Natural killer cell treated with Interleukin-12 subunit alpha and Interleukin-12 subunit beta and Interleukin-15 and Interleukin-18, amount 100 ng/mL, for 72 hours (primary cell): ENCODE data around the gene RANGRF. TPM values are rescaled to one million over a fixed set of nuclear protein-coding genes. Genes with fewer than 3 reads are reported as not detected.

ENCODE experiments used
- ATAC-seq, 2 donors: fragments of 150-1000 bp; cut with Tn5 transposase in 1 of 2; sonication (Bioruptor Pico), chemical (Tn5 transposase) in 1 of 2; 2 replicates each; pipeline ENCODE4 v1.10.0; 2021
- DNase-seq: peaks from one replicate; pipeline ENCODE4 v3.0.0; 2022; ENCODE audit warnings: low spot score
- H3K27ac Mint-ChIP-seq, 2 donors: 1 replicate in 1 of 2; 2 replicates in 1 of 2; pipeline ENCODE4 v1.8.0; 2022; ENCODE audit warnings: mixed read lengths in 2 of 2, mild to moderate bottlenecking in 1 of 2, moderate library complexity in 1 of 2
- H3K27me3 Mint-ChIP-seq, 2 donors: 1 replicate in 1 of 2; 2 replicates in 1 of 2; pipeline ENCODE4 v1.8.0; 2022; ENCODE audit warnings: mixed read lengths in 2 of 2
- H3K36me3 Mint-ChIP-seq: one replicate; pipeline ENCODE4 v1.8.0; 2022; ENCODE audit warnings: mixed read lengths
- H3K4me1 Mint-ChIP-seq, 2 donors: 1 replicate in 1 of 2; 2 replicates in 1 of 2; pipeline ENCODE4 v1.8.0; 2022; ENCODE audit warnings: low read depth in 2 of 2, mixed read lengths in 2 of 2, mild to moderate bottlenecking in 1 of 2
- H3K4me3 Mint-ChIP-seq: one replicate; pipeline ENCODE4 v1.8.0; 2022; ENCODE audit warnings: mixed read lengths
- H3K9me3 Mint-ChIP-seq: 2 replicates; pipeline ENCODE4 v1.8.0; 2022; ENCODE audit warnings: mixed read lengths
- total RNA-seq, 2 donors: library from RNA; stranded (reverse); gene quantifications; one replicate each; pipeline ENCODE4 v1.2.3, GENCODE V29; 2022

Gene RANGRF
- total RNA-seq, 2 donors from 2014 or later, result 46.9 to 62.8 TPM

- H3K36me3 Mint-ChIP-seq, result no peaks in the 10 kb centered on the region
- no peak overlapping the region for H3K4me3 Mint-ChIP-seq
- peaks cover 16 to 18% of the 10 kb centered on the region in 2 donors for H3K4me1 Mint-ChIP-seq
These were observed 2.9 kb upstream of the RANGRF start for GRCh38 chr17:8285270-8286181.

GRCh38 chr17:8287651-8288335 lies 677 bp upstream of the RANGRF start:
- peak overlapping the region; percentile 96 for H3K4me3 Mint-ChIP-seq
- no peak for ATAC-seq
- H3K27me3 Mint-ChIP-seq, result no peaks in the 10 kb centered on the region
- peak overlapping the region; percentile 92 to 95 for H3K27ac Mint-ChIP-seq
- H3K36me3 Mint-ChIP-seq, result no peaks in the 10 kb centered on the region
- no peaks in the 10 kb centered on the region for H3K9me3 Mint-ChIP-seq
- peaks cover 20 to 25% of the 10 kb centered on the region in 2 donors for H3K4me1 Mint-ChIP-seq
- no peak for DNase-seq

More at GRCh38 chr17:8285270-8286181, 2.9 kb upstream of the RANGRF start:
- Mint-ChIP-seq H3K27me3 (no peaks in the 10 kb centered on the region), H3K27ac (no peak overlapping the region), H3K9me3 (no peaks in the 10 kb centered on the region)
- ATAC-seq (no peak), DNase-seq (no peak)

DNA sequence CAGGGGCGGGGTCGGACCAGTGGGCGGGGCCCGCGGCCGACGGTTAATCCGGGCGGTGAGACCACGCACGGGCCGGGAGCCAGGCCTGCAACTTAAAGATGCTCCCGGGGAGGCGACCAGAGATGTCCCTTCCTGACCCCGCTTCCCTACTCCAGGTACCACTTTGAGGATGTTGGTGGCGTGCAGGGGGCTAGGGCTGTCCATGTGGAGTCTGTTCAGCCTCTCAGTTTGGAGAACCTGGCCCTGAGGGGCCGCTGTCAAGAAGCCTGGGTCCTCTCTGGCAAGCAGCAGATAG lies 580 bp downstream of the RANGRF start:
- Mint-ChIP-seq H3K27me3 (no peaks in the 10 kb centered on the region), H3K4me1 (peaks cover 26 to 30% of the 10 kb centered on the region in 2 donors), H3K4me3 (peak overlapping the region; percentile 96), H3K27ac (peak overlapping the region; percentile 92 to 95), H3K36me3 (no peaks in the 10 kb centered on the region), H3K9me3 (no peaks in the 10 kb centered on the region)
- no peak for ATAC-seq
- no peak for DNase-seq

GRCh38 chr17:8290043-8290442 lies 1.6 kb downstream of the RANGRF start:
- Mint-ChIP-seq H3K27ac (peak overlapping the region in 1 of 2 donors; percentile 34), H3K4me1 (peaks cover 34 to 36% of the 10 kb centered on the region in 2 donors)

GRCh38 chr17:8292639-8293395 lies 4.3 kb downstream of the RANGRF start:
- DNase-seq (no peak), ATAC-seq (no peak)
- Mint-ChIP-seq H3K4me3 (no peak overlapping the region), H3K27ac (peak overlapping the region in 1 of 2 donors; percentile 10), H3K36me3 (no peaks in the 10 kb centered on the region), H3K9me3 (no peaks in the 10 kb centered on the region), H3K4me1 (peaks cover 30 to 37% of the 10 kb centered on the region in 2 donors), H3K27me3 (no peaks in the 10 kb centered on the region)

More at GRCh38 chr17:8290043-8290442, 1.6 kb downstream of the RANGRF start:
- DNase-seq (no peak), ATAC-seq (no peak)
- H3K9me3 Mint-ChIP-seq, result no peaks in the 10 kb centered on the region
- no peaks in the 10 kb centered on the region for H3K27me3 Mint-ChIP-seq
- no peaks in the 10 kb centered on the region for H3K36me3 Mint-ChIP-seq
- peak overlapping the region; percentile 96 for H3K4me3 Mint-ChIP-seq

- Mint-ChIP-seq H3K9me3 (no peaks in the 10 kb centered on the region), H3K27me3 (no peaks in the 10 kb centered on the region), H3K27ac (peak overlapping the region; percentile 83 to 85), H3K4me1 (peaks cover 27 to 31% of the 10 kb centered on the region in 2 donors), H3K36me3 (no peaks in the 10 kb centered on the region), H3K4me3 (peak overlapping the region; percentile 95)
- ATAC-seq (no peak), DNase-seq (no peak)
These were observed 5.9 kb downstream of the RANGRF start for GRCh38 chr17:8294361-8294760.

DNA sequence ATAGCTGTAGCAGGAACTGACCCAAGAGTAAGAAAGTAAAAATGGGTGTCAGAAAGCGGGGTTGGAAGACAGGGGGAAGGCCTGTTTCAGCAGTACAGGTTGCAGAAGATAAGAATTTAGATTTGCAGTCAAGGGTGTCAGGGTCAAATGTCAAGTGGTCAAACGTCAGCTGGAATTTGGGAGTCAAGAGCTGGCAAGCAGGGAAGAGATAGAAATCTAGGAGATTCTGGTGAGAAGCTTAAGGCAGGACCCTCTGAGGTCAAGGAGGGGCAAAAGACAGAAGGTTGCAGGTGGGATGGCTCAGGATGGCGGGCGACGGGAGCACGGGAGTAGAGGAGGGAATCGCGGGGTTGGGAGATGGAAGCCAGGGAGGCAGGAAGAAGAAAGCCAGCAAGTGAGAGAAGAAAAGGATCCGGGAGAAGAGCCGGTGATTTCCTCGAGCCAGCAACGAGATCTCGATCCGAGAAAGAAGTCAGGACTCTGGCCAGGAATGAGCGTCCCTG lies 6.4 kb downstream of the RANGRF start:
- ATAC-seq (no peak), DNase-seq (no peak)
- Mint-ChIP-seq H3K36me3 (no peaks in the 10 kb centered on the region), H3K4me1 (peaks cover 25 to 29% of the 10 kb centered on the region in 2 donors), H3K9me3 (no peaks in the 10 kb centered on the region), H3K27ac (peak overlapping the region; percentile 83 to 85), H3K27me3 (no peaks in the 10 kb centered on the region), H3K4me3 (peak overlapping the region; percentile 95)

DNA sequence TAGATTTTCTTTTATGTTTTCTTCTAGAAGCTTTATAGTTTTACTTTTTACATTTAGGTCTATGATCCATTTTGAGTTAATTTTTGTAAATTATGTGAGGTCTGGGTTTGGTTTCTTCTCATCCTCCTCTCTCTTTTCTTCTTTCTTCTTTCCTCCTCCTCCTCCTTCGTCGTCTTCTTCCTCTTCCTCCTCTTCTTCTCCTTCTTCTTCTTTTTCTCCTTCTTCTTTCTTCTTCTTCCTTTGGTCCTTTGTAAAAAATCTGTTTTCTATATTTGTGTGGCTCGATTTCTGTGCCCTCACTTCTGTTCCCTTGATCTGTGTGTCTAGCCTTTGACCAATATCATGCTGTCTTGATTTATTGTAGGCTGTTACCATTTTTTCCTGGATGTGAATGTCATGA lies 11.8 kb downstream of the RANGRF start:
- ATAC-seq (no peak), DNase-seq (no peak)
- Mint-ChIP-seq H3K36me3 (no peaks in the 10 kb centered on the region), H3K4me3 (no peak overlapping the region), H3K27me3 (peaks cover 0 to 2% of the 10 kb centered on the region in 2 donors), H3K27ac (no peak overlapping the region), H3K9me3 (no peaks in the 10 kb centered on the region), H3K4me1 (peaks cover 6 to 7% of the 10 kb centered on the region in 2 donors)

DNA sequence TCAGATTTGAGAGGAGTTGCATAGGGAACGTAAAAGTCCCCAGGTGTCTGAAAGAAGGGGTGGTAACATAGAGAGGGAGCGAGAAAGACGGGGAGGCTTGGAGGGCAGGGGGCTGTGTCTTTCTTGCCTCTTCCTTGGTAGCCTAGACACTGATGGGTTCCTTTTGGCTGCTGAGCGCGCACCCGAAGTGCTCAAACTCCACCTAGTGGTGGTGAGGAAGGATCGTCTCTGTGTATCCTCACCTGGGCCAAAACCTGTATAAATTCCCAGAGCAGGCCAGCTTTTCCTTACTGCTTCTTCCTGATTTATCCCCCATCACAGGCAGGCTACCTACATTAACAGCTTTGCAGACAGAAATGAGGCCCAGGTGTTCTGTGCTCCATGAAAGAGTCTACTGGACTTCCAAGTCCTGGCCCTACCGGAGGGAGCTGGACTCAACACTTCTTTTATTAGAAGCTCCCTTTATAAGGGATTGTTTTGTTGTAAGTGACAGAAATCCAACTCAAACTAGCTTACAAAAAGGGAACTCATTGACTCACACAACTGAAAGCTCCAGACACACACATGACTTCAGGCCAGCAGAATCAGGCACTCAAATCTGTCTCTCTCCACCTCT lies 12.3 kb downstream of the RANGRF start:
- Mint-ChIP-seq H3K36me3 (no peaks in the 10 kb centered on the region), H3K4me3 (no peak overlapping the region), H3K9me3 (no peaks in the 10 kb centered on the region), H3K27ac (no peak overlapping the region), H3K4me1 (peaks cover 6 to 7% of the 10 kb centered on the region in 2 donors), H3K27me3 (peaks cover 0 to 2% of the 10 kb centered on the region in 2 donors)
- DNase-seq (no peak), ATAC-seq (peak; percentile 88 to 90)

DNA sequence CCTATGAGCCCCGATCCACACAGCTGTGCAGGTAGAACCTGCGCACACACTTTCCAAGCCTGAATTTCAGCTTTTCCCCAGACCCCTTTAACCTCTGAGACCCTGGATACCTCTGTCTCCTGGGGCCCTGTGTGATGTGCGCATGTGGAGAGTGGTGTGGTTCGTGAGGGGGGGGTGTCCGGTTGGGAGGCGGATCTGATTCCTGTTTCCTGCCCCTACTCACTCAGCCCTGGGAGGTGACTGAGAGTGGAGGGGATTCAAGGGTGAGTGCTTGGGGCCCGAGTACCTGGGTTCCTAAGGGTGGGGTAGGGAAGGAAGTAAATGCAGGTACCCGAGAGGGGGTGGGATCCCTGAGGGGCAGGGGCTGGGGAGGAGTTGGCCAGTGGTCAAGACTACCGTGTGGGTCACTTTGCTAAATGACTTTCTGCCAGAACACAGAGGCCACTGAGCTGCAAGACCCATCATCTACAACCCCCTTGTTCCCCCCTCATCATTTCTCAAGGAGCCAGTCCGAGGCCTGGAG lies 22.2 kb downstream of the RANGRF start:
- no peak for ATAC-seq
- no peak for DNase-seq
- Mint-ChIP-seq H3K9me3 (no peaks in the 10 kb centered on the region), H3K36me3 (no peaks in the 10 kb centered on the region), H3K27me3 (peaks cover 5 to 8% of the 10 kb centered on the region in 2 donors), H3K4me3 (no peak overlapping the region), H3K4me1 (no peaks in the 10 kb centered on the region), H3K27ac (no peak overlapping the region)

GRCh38 chr17:8311131-8311790 lies 22.8 kb downstream of the RANGRF start:
- Mint-ChIP-seq H3K4me1 (no peaks in the 10 kb centered on the region), H3K9me3 (no peaks in the 10 kb centered on the region), H3K4me3 (no peak overlapping the region), H3K27me3 (peaks cover 8% of the 10 kb centered on the region in 2 donors), H3K36me3 (no peaks in the 10 kb centered on the region), H3K27ac (no peak overlapping the region)
- ATAC-seq (no peak), DNase-seq (no peak)

DNA sequence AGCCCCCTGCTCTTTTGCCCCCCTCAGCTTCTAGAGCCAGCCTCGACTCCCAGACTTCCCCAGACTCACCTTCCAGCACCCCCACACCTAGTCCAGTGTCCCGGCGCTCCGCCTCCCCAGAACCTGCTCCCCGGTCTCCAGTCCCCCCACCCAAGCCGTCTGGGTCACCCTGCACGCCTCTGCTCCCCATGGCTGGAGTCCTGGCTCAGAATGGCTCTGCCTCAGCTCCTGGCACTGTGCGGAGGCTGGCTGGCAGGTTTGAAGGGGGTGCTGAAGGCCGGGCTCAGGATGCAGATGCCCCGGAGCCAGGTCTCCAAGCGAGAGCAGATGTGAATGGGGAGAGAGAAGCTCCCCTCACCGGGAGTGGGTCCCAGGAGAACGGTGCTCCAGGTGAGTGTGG lies 23.8 kb downstream of the RANGRF start:
- Mint-ChIP-seq H3K9me3 (no peaks in the 10 kb centered on the region), H3K4me3 (no peak overlapping the region), H3K27ac (no peak overlapping the region), H3K4me1 (no peaks in the 10 kb centered on the region), H3K36me3 (no peaks in the 10 kb centered on the region), H3K27me3 (peaks cover 8% of the 10 kb centered on the region in 2 donors)
- DNase-seq, result no peak
- ATAC-seq, result no peak
